Omental fat pad (tissue), 4 donors: ENCODE data around the gene NEMP1. TPM values are rescaled to one million over a fixed set of nuclear protein-coding genes. Genes with fewer than 3 reads are reported as not detected.

Source experiments
- ATAC-seq: fragments of 150-250 bp; one replicate; pipeline ENCODE4 v1.9.1; 2016; ENCODE audit warnings: mild to moderate bottlenecking, moderate library complexity; ENCODE audit not compliant: low FRiP score
- DNase-seq: peaks from one replicate; pipeline ENCODE4 v3.0.0-alpha.2; 2019; ENCODE audit warnings: low spot score
- CTCF ChIP-seq, 3 donors: fragments of 450-650 bp; IDR thresholded peaks; one replicate each; pipeline ENCODE4 v1.5.1; 2016 to 2017; ENCODE audit warnings: antibody characterized with exemption in 3 of 3, mild to moderate bottlenecking in 3 of 3, moderate library complexity in 2 of 3
- total RNA-seq, 4 donors: library from RNA; depleted of rRNA; stranded (reverse); fragments of >200 nt; gene quantifications; one replicate each; pipeline ENCODE4 v1.1.0, GENCODE V29; 2016

NEMP1 gene
- total RNA-seq, 4 donors from 2014 or later: 4.6 to 9.8 (median 5.9) TPM

- ATAC-seq (no peak), DNase-seq (no peak)
- no peak for TF ChIP-seq CTCF (IDR thresholded peaks at IDR 0.05)
These were observed 34.1 kb downstream of the NEMP1 start for GRCh38 chr12:57044468-57044867.

GRCh38 chr12:57042695-57043094, 35.9 kb downstream of the NEMP1 start:
- no peak for ATAC-seq
- no peak for TF ChIP-seq CTCF (IDR thresholded peaks at IDR 0.05)
- DNase-seq: no peak

GRCh38 chr12:57040750-57041149, 37.8 kb downstream of the NEMP1 start:
- no peak for ATAC-seq
- no peak for TF ChIP-seq CTCF (IDR thresholded peaks at IDR 0.05)

GRCh38 chr12:57040211-57040610, 38.4 kb downstream of the NEMP1 start:
- no peak for TF ChIP-seq CTCF (IDR thresholded peaks at IDR 0.05)
- DNase-seq (no peak), ATAC-seq (no peak)

More at GRCh38 chr12:57040750-57041149, 37.8 kb downstream of the NEMP1 start:
- DNase-seq: no peak

- DNase-seq (no peak), ATAC-seq (no peak)
- TF ChIP-seq CTCF (IDR thresholded peaks at IDR 0.05): no peak
These were observed 39.4 kb downstream of the NEMP1 start for GRCh38 chr12:57039016-57039798.

- DNase-seq: no peak
These were observed 41.3 kb downstream of the NEMP1 start for GRCh38 chr12:57037264-57037663.

More at GRCh38 chr12:57037264-57037663, 41.3 kb downstream of the NEMP1 start:
- TF ChIP-seq CTCF (IDR thresholded peaks at IDR 0.05): no peak
- no peak for ATAC-seq
